ENCODE results near the gene CASK.

DNA sequence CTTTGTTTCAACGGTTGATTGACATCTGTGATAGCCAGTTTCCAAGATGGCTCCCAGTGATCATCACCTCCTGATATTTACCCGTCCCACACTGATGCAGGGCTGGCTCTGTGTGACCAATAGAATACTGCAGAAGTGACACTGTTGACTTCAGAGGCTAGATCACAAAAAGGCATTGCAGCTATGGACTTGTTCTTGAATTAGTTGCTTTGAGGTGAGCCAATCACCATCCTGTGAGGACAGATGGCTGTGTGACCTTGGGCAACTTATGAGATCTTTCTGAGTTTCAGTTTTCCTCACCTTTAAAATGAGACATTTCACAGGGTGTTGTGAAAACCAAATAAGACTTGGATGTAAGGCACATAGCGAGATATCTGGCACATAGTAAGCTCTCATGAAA, 201.1 kb downstream of the CASK start:
- TF ChIP-seq, protein P1, sequence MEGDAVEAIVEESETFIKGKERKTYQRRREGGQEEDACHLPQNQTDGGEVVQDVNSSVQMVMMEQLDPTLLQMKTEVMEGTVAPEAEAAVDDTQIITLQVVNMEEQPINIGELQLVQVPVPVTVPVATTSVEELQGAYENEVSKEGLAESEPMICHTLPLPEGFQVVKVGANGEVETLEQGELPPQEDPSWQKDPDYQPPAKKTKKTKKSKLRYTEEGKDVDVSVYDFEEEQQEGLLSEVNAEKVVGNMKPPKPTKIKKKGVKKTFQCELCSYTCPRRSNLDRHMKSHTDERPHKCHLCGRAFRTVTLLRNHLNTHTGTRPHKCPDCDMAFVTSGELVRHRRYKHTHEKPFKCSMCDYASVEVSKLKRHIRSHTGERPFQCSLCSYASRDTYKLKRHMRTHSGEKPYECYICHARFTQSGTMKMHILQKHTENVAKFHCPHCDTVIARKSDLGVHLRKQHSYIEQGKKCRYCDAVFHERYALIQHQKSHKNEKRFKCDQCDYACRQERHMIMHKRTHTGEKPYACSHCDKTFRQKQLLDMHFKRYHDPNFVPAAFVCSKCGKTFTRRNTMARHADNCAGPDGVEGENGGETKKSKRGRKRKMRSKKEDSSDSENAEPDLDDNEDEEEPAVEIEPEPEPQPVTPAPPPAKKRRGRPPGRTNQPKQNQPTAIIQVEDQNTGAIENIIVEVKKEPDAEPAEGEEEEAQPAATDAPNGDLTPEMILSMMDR (IDR thresholded peaks at IDR 0.05): no peak
- no peak for TF ChIP-seq POLR2A (IDR thresholded peaks at IDR 0.05)
